Esophagus muscularis mucosa (tissue), 4 donors: ENCODE data around the gene MYO1D. TPM values are rescaled to one million over a fixed set of nuclear protein-coding genes. Genes with fewer than 3 reads are reported as not detected.

ENCODE experiments used
- DNase-seq: peaks from one replicate; pipeline ENCODE4 v3.0.0-alpha.2; 2017; ENCODE audit errors: extremely low spot score
- H3K27ac ChIP-seq, 4 donors: fragments of 200-600 bp; sonication (generic); replicated peaks in 1 of 4; 1 replicate in 3 of 4; 2 replicates in 1 of 4; pipeline ENCODE4 v1.5.1; 2016 to 2019; ENCODE audit warnings: mild to moderate bottlenecking in 1 of 4
- H3K27me3 ChIP-seq, 4 donors: fragments of 200-600 bp; sonication (generic); one replicate each; pipeline versions ENCODE4 v1.5.1 to v1.6.0; 2016 to 2019
- H3K36me3 ChIP-seq, 4 donors: fragments of 200-600 bp; sonication (generic); one replicate each; pipeline ENCODE4 v1.5.1; 2016 to 2019
- H3K4me1 ChIP-seq, 4 donors: fragments of 200-600 bp; sonication (generic); one replicate each; pipeline ENCODE4 v1.5.1; 2016 to 2019
- H3K4me3 ChIP-seq, 4 donors: fragments of 200-600 bp; sonication (generic); 1 replicate in 2 of 4; 2 replicates in 2 of 4; pipeline ENCODE4 v1.5.1; 2016 to 2019; ENCODE audit warnings: mild to moderate bottlenecking in 4 of 4, moderate library complexity in 1 of 4
- H3K9me3 ChIP-seq, 4 donors: fragments of 200-600 bp; sonication (generic); 1 replicate in 3 of 4; 2 replicates in 1 of 4; pipeline ENCODE4 v1.5.1; 2016 to 2019
- CTCF ChIP-seq, 3 experiments: fragments of 200-600 bp in 2 of 3; fragments of 450-650 bp in 1 of 3; sonication (generic) in 2 of 3; IDR thresholded peaks; one replicate each; pipeline ENCODE4 v1.5.1; 2017 to 2019; ENCODE audit warnings: antibody characterized with exemption in 3 of 3, mild to moderate bottlenecking in 2 of 3, moderate library complexity in 1 of 3
- EP300 ChIP-seq: sonication (generic); formaldehyde crosslinking; IDR thresholded peaks from one replicate; pipeline ENCODE4 v1.6.1; 2017; ENCODE audit warnings: antibody characterized with exemption
- POLR2A ChIP-seq: fragments of 450-650 bp; IDR thresholded peaks from one replicate; pipeline ENCODE4 v1.6.1; 2017; ENCODE audit warnings: antibody characterized with exemption, moderate library complexity, mild to moderate bottlenecking, low read depth
- POLR2AphosphoS5 ChIP-seq, 2 donors: sonication (generic); formaldehyde crosslinking; IDR thresholded peaks; one replicate each; pipeline ENCODE4 v1.6.1; 2017; ENCODE audit warnings: antibody characterized with exemption in 2 of 2
- WGBS: methylation state at CpG from one replicate; pipeline ENCODE4 v1.1.5; 2018; 5-methylcytosine and 5-hydroxymethylcytosine counted together
- intact Hi-C: fragments of 100-400 bp; cut with DNase I; formaldehyde crosslinking; loops from one replicate; pipeline ENCODE4 v1.15.1; 2023
- total RNA-seq, 4 donors: library from RNA; depleted of rRNA; stranded (reverse); fragments of >200 nt; gene quantifications; one replicate each; pipeline versions ENCODE4 v1.1.0 to v1.2.1, GENCODE V29; 2016

The MYO1D gene
- total RNA-seq, 4 donors from 2014 or later = 27.3 to 30.3 (median 29.0) TPM

GRCh38 chr17:32756696-32757095 lies 120.2 kb downstream of the MYO1D start:
- Histone ChIP-seq H3K36me3 (peaks cover 0 to 6% (median 2%) of the 10 kb centered on the region in 4 donors), H3K27me3 (no peaks in the 10 kb centered on the region), H3K4me1 (no peaks in the 10 kb centered on the region), H3K27ac (no peak overlapping the region), H3K4me3 (no peak overlapping the region), H3K9me3 (no peaks in the 10 kb centered on the region)
- 100% methylated on average over 1 of the region's 1 CpG for WGBS
- intact Hi-C loops = loop anchor here (5.0 kb wide), 1 partner anchor 274 kb away; no protein-coding TSS in a partner anchor
- DNase-seq = no peak
- TF ChIP-seq CTCF (IDR thresholded peaks at IDR 0.05) (no peak), POLR2AphosphoS5 (IDR thresholded peaks at IDR 0.05) (no peak), EP300 (no peak), POLR2A (no peak)

- intact Hi-C loops = loop anchor here (5.0 kb wide), 1 partner anchor 273 kb away; no protein-coding TSS in a partner anchor
- TF ChIP-seq CTCF (IDR thresholded peaks at IDR 0.05) (peak; percentile 29 to 43 (median 38)), POLR2AphosphoS5 (IDR thresholded peaks at IDR 0.05) (no peak), POLR2A (no peak), EP300 (no peak)
- no peak for DNase-seq
- no peak overlapping the region for H3K4me3 ChIP-seq
- 80% methylated on average over 7 of the region's 7 CpGs for WGBS
- no peak overlapping the region for H3K27ac ChIP-seq
- no peaks in the 10 kb centered on the region for H3K4me1 ChIP-seq
- H3K9me3 ChIP-seq = no peaks in the 10 kb centered on the region
- peaks cover 0 to 6% (median 2%) of the 10 kb centered on the region in 4 donors for H3K36me3 ChIP-seq
- no peaks in the 10 kb centered on the region for H3K27me3 ChIP-seq
Measured at GRCh38 chr17:32755045-32755805, 121.7 kb downstream of the MYO1D start.

- TF ChIP-seq CTCF (IDR thresholded peaks at IDR 0.05) (no peak), POLR2AphosphoS5 (IDR thresholded peaks at IDR 0.05) (no peak), EP300 (no peak), POLR2A (no peak)
- intact Hi-C loops = no loop called here
- 96% methylated on average over 4 of the region's 4 CpGs for WGBS
- Histone ChIP-seq H3K4me1 (no peaks in the 10 kb centered on the region), H3K36me3 (no peaks in the 10 kb centered on the region), H3K27me3 (no peaks in the 10 kb centered on the region), H3K27ac (no peak overlapping the region), H3K4me3 (no peak overlapping the region), H3K9me3 (no peaks in the 10 kb centered on the region)
- no peak for DNase-seq
Measured at GRCh38 chr17:32752934-32753333, 124.0 kb downstream of the MYO1D start.

- Histone ChIP-seq H3K27ac (no peak overlapping the region), H3K9me3 (no peaks in the 10 kb centered on the region), H3K27me3 (no peaks in the 10 kb centered on the region), H3K4me3 (no peak overlapping the region), H3K4me1 (no peaks in the 10 kb centered on the region), H3K36me3 (peaks cover 0 to 13% (median 3%) of the 10 kb centered on the region in 4 donors)
- TF ChIP-seq POLR2AphosphoS5 (IDR thresholded peaks at IDR 0.05) (no peak), CTCF (IDR thresholded peaks at IDR 0.05) (no peak), EP300 (no peak), POLR2A (no peak)
- DNase-seq = no peak
- 83% methylated on average over 2 of the region's 2 CpGs for WGBS
- intact Hi-C loops = no loop called here
Measured at GRCh38 chr17:32747856-32748255, 129.1 kb downstream of the MYO1D start.
